Pancreas (tissue), 10 donors: ENCODE data around the gene VRTN. TPM values are rescaled to one million over a fixed set of nuclear protein-coding genes. Genes with fewer than 3 reads are reported as not detected.
"Not testable (repeated sequence)": the region's sequence is repeated elsewhere in the genome, so short reads cannot be mapped to it uniquely, and the experiment has no call there.

Source experiments
- ATAC-seq, 4 donors: fragments of 200-7000 bp; cut with Tn5 transposase; one replicate each; pipeline versions ENCODE4 v1.8.0 to v1.9.1; 2020; ENCODE audit warnings: mild to moderate bottlenecking in 4 of 4, moderate library complexity in 4 of 4
- DNase-seq, 6 donors: peaks; one replicate each; pipeline ENCODE4 v3.0.0-alpha.2; 2020
- FAIRE-seq: peaks from 2 replicates; lab custom pipeline; 2012; peaks lifted over from hg19 to GRCh38; lab: Jason Lieb, UNC
- H3K27ac ChIP-seq, 4 donors: fragments of 200-600 bp; sonication (generic); 1 replicate in 3 of 4; 2 replicates in 1 of 4; pipeline versions ENCODE4 v1.5.0 to v1.8.0; 2020
- H3K27me3 ChIP-seq, 4 donors: fragments of 200-600 bp; one replicate each; pipeline ENCODE4 v1.8.0; 2021
- H3K36me3 ChIP-seq, 3 donors: fragments of 200-600 bp; sonication (generic) in 1 of 3; one replicate each; pipeline versions ENCODE4 v1.5.0 to v1.8.0; 2020 to 2021
- H3K4me1 ChIP-seq, 3 donors: fragments of 200-600 bp; one replicate each; pipeline ENCODE4 v1.8.0; 2021
- H3K4me3 ChIP-seq, 4 donors: fragments of 200-600 bp; sonication (generic) in 2 of 4; one replicate each; pipeline versions ENCODE4 v1.5.0 to v1.8.0; 2020 to 2021
- H3K9me3 ChIP-seq, 4 donors: fragments of 200-600 bp; one replicate each; pipeline ENCODE4 v1.8.0; 2021
- CTCF ChIP-seq, 4 donors: fragments of 200-600 bp; sonication (generic) in 3 of 4; IDR thresholded peaks; one replicate each; pipeline versions ENCODE4 v1.5.0 to v1.8.0; 2021; ENCODE audit warnings: antibody characterized with exemption in 4 of 4
- WGBS, 2 donors: extraction: QIAGEN DNeasy Blood & Tissue Kit; methylation state at CpG; one replicate each; pipeline ENCODE4 v1.1.7; 2013; 5-methylcytosine and 5-hydroxymethylcytosine counted together
- intact Hi-C, 3 donors: fragments of 100-400 bp; cut with DNase I; formaldehyde crosslinking; loops; one replicate each; pipeline versions ENCODE4 v1.11.1 to v1.14.2; 2022
- polyA plus RNA-seq, 2 donors: library from polyadenylated mRNA; stranded (reverse); fragments of 200-250 nt; gene quantifications; one replicate each; pipeline ENCODE4 v1.2.3, GENCODE V29; 2013
- total RNA-seq, 6 donors: library from RNA; stranded (reverse); fragmentation: NEBNext Ultra II Directional in 4 of 6; extraction: Animal tissue kit (Norgen Biotek cat#: 25700) in 4 of 6; gene quantifications; one replicate each; pipeline versions ENCODE4 v1.2.1 to v1.2.4, GENCODE V29; 2021 to 2023
- donor health status: healthy with polysubstance abuse.
- donor health status: DM: no; HTN: no; CAD: no; lungs with moderate emphysema.
- donor health status: DM: no; HTN: no; CAD: no.
- donor health status: control.
- donor health status: control.
- donor health status: Bipolar disorder and iron deficiency.
- donor health status: DM: yes; HTN: yes; CAD: no.
- donor health status: DM: no; HTN: no; CAD: no.
- donor health status: DM: no; HTN: no; CAD: no.
- donor health status: DM: yes; HTN: yes; CAD: no.

The VRTN gene
- total and polyA plus RNA-seq, 8 donors = 0.05 to 0.16 (median 0.12) TPM; not detected in 5

GRCh38 chr14:74313601-74314000 lies 34.7 kb upstream of the VRTN start:
- intact Hi-C loops = no loop called here
- WGBS, 2 donors = 71 to 81% methylated on average over 5 of the region's 5 CpGs
- Histone ChIP-seq H3K27me3 (no peaks in the 10 kb centered on the region), H3K4me3 (no peak overlapping the region), H3K4me1 (no peaks in the 10 kb centered on the region), H3K27ac (no peak overlapping the region), H3K36me3 (no peaks in the 10 kb centered on the region), H3K9me3 (no peaks in the 10 kb centered on the region)
- no peak for TF ChIP-seq CTCF (IDR thresholded peaks at IDR 0.05)
- FAIRE-seq (no peak), ATAC-seq (no peak), DNase-seq (no peak)

- no peak for FAIRE-seq
- DNase-seq = no peak
- Histone ChIP-seq H3K27me3 (no peaks in the 10 kb centered on the region), H3K9me3 (no peaks in the 10 kb centered on the region), H3K4me3 (no peak overlapping the region), H3K27ac (no peak overlapping the region), H3K4me1 (no peaks in the 10 kb centered on the region), H3K36me3 (no peaks in the 10 kb centered on the region)
- intact Hi-C loops = no loop called here
- no peak for TF ChIP-seq CTCF (IDR thresholded peaks at IDR 0.05)
- 84 to 95% methylated on average over 4 of the region's 4 CpGs for WGBS, 2 donors
- ATAC-seq = no peak
These were observed 33.7 kb upstream of the VRTN start for GRCh38 chr14:74314576-74314975.

GRCh38 chr14:74324931-74325361 lies 23.3 kb upstream of the VRTN start:
- Histone ChIP-seq H3K27ac (no peak overlapping the region), H3K27me3 (no peaks in the 10 kb centered on the region), H3K4me3 (no peak overlapping the region), H3K4me1 (no peaks in the 10 kb centered on the region), H3K36me3 (no peaks in the 10 kb centered on the region), H3K9me3 (no peaks in the 10 kb centered on the region)
- WGBS, 2 donors = 44 to 49% methylated on average over 3 of the region's 3 CpGs
- TF ChIP-seq CTCF (IDR thresholded peaks at IDR 0.05) = peak; percentile 10 to 58 (median 50)
- intact Hi-C loops = no loop called here
- FAIRE-seq (no peak), DNase-seq (no peak), ATAC-seq (peak in 3 of 4 donors; percentile 71 to 79 (median 74))

GRCh38 chr14:74325446-74325845 lies 22.8 kb upstream of the VRTN start:
- H3K4me1 ChIP-seq = no peaks in the 10 kb centered on the region
- H3K36me3 ChIP-seq = no peaks in the 10 kb centered on the region
- no peaks in the 10 kb centered on the region for H3K27me3 ChIP-seq
- intact Hi-C loops = no loop called here
- H3K9me3 ChIP-seq = no peaks in the 10 kb centered on the region
- FAIRE-seq (no peak), ATAC-seq (no peak), DNase-seq (no peak)
- no peak for TF ChIP-seq CTCF (IDR thresholded peaks at IDR 0.05)
- no peak overlapping the region for H3K27ac ChIP-seq
- no peak overlapping the region for H3K4me3 ChIP-seq
- 65 to 66% methylated on average over 3 of the region's 3 CpGs for WGBS, 2 donors

- DNase-seq (no peak), ATAC-seq (no peak), FAIRE-seq (no peak)
- WGBS, 2 donors = 49 to 53% methylated on average over 10 of the region's 10 CpGs
- Histone ChIP-seq H3K4me1 (no peaks in the 10 kb centered on the region), H3K27ac (no peak overlapping the region), H3K9me3 (no peaks in the 10 kb centered on the region), H3K36me3 (no peaks in the 10 kb centered on the region), H3K4me3 (no peak overlapping the region), H3K27me3 (no peaks in the 10 kb centered on the region)
- intact Hi-C loops = no loop called here
- TF ChIP-seq CTCF (IDR thresholded peaks at IDR 0.05) = no peak
These were observed 21.7 kb upstream of the VRTN start for GRCh38 chr14:74326369-74327152.

GRCh38 chr14:74329950-74330552 lies 18.2 kb upstream of the VRTN start:
- H3K9me3 ChIP-seq, FAIRE-seq, H3K36me3 ChIP-seq, H3K27me3 ChIP-seq, ATAC-seq, intact Hi-C loops, H3K4me3 ChIP-seq, DNase-seq, H3K4me1 ChIP-seq, H3K27ac ChIP-seq: not testable (repeated sequence)
- WGBS, 2 donors = 83 to 94% methylated on average over 7 to 9 of the region's 9 CpGs
